GM19351 (cell line): ENCODE results near the gene MIXL1.
A peak's percentile ranks its signal among the peaks of the same experiment; 100 is the strongest.
"Not testable (repeated sequence)": the region's sequence is repeated elsewhere in the genome, so short reads cannot be mapped to it uniquely, and the experiment has no call there.

ENCODE experiments used
- ATAC-seq: cut with Tn5 transposase; IDR thresholded peaks from one replicate; pipeline ENCODE4 v1.9.1; 2021; ENCODE audit warnings: mild to moderate bottlenecking, moderate library complexity; ENCODE audit not compliant: unreplicated experiment

The MIXL1 gene

GRCh38 chr1:226223157-226223785 lies at the start of gene MIXL1:
Gene MIXL1 (plus strand): TSS chr1:226223664. CDS start chr1:226223682, 18 bp downstream.
- ATAC-seq = peak; percentile 36

GRCh38 chr1:226176870-226177269 lies 46.6 kb upstream of the MIXL1 start:
- no peak for ATAC-seq

- no peak for ATAC-seq
Measured at GRCh38 chr1:226181996-226182714, 41.3 kb upstream of the MIXL1 start.

- ATAC-seq = no peak
Measured at GRCh38 chr1:226185141-226186036, 38.1 kb upstream of the MIXL1 start.

- ATAC-seq = peak; percentile 92
Measured at GRCh38 chr1:226186124-226187018, 37.1 kb upstream of the MIXL1 start, which contains the start of gene ACBD3. Gene ACBD3 (minus strand): TSS chr1:226186741. CDS start chr1:226186675, 66 bp downstream.

GRCh38 chr1:226187019-226187322 lies 36.5 kb upstream of the MIXL1 start:
- ATAC-seq = no peak

GRCh38 chr1:226187380-226187779 lies 36.1 kb upstream of the MIXL1 start:
- ATAC-seq = no peak

- no peak for ATAC-seq
Measured at GRCh38 chr1:226195144-226195543, 28.3 kb upstream of the MIXL1 start.

- ATAC-seq = no peak
Measured at GRCh38 chr1:226199971-226200370, 23.5 kb upstream of the MIXL1 start.

GRCh38 chr1:226201029-226201593 lies 22.4 kb upstream of the MIXL1 start:
- peak; percentile 68 for ATAC-seq

- no peak for ATAC-seq
Measured at GRCh38 chr1:226202246-226202645, 21.2 kb upstream of the MIXL1 start.

GRCh38 chr1:226202666-226203065 lies 20.8 kb upstream of the MIXL1 start:
- not testable (repeated sequence) for ATAC-seq

GRCh38 chr1:226203240-226203639 lies 20.2 kb upstream of the MIXL1 start:
- no peak for ATAC-seq

GRCh38 chr1:226203655-226204054 lies 19.8 kb upstream of the MIXL1 start:
- no peak for ATAC-seq

- no peak for ATAC-seq
Measured at GRCh38 chr1:226204198-226204597, 19.3 kb upstream of the MIXL1 start.

GRCh38 chr1:226207048-226207447 lies 16.4 kb upstream of the MIXL1 start:
- no peak for ATAC-seq

GRCh38 chr1:226209307-226210059 lies 14.0 kb upstream of the MIXL1 start:
- no peak for ATAC-seq

- no peak for ATAC-seq
Measured at GRCh38 chr1:226210571-226211176, 12.8 kb upstream of the MIXL1 start.

- no peak for ATAC-seq
Measured at GRCh38 chr1:226211181-226211821, 12.2 kb upstream of the MIXL1 start.
